ENCODE data around the gene DIS3L2. TPM values are rescaled to one million over a fixed set of nuclear protein-coding genes. Genes with fewer than 3 reads are reported as not detected.

Gene DIS3L2
- total and polyA plus RNA-seq, 10 donors = 9.1 to 59.8 (median 35.4) TPM

- Histone ChIP-seq H3K27me3 (replicated peaks in 1 of 7) (peaks cover 0 to 79% (median 40%) of the 10 kb centered on the region in 7 donors), H3K9me3 (no peaks in the 10 kb centered on the region), H3K36me3 (no peaks in the 10 kb centered on the region), H3K4me1 (peaks cover 20 to 30% (median 27%) of the 10 kb centered on the region in 6 donors), H3K4me3 (no peak overlapping the region), H3K27ac (no peak overlapping the region)
- TF ChIP-seq POLR2AphosphoS5 (IDR thresholded peaks at IDR 0.05) = no peak
- TF ChIP-seq CTCF (IDR thresholded peaks at IDR 0.05 in 8 of 11, conservative IDR thresholded peaks at IDR 0.05 in 3 of 11) = no peak
- no peak for TF ChIP-seq POLR2A (IDR thresholded peaks at IDR 0.05)
- intact Hi-C loops (cut with DNase I; ENCODE audit: low total_unique reads) = no loop called here
- peak; percentile 48 for DNase-seq
- WGBS, 5 donors = 83 to 90% (median 87%) methylated on average over 12 to 15 of the region's 15 CpGs
Observed at GRCh38 chr2:231922311-231923009, 39.1 kb upstream of the DIS3L2 start.

- intact Hi-C loops (cut with DNase I; ENCODE audit: low total_unique reads) = no loop called here
- Histone ChIP-seq H3K4me1 (peaks cover 20 to 32% (median 27%) of the 10 kb centered on the region in 6 donors), H3K9me3 (no peaks in the 10 kb centered on the region), H3K36me3 (no peaks in the 10 kb centered on the region), H3K27ac (no peak overlapping the region), H3K4me3 (no peak overlapping the region), H3K27me3 (replicated peaks in 1 of 7) (peaks cover 0 to 85% (median 44%) of the 10 kb centered on the region in 7 donors)
- TF ChIP-seq POLR2AphosphoS5 (IDR thresholded peaks at IDR 0.05) = no peak
- no peak for TF ChIP-seq CTCF (IDR thresholded peaks at IDR 0.05 in 8 of 11, conservative IDR thresholded peaks at IDR 0.05 in 3 of 11)
- no peak for TF ChIP-seq POLR2A (IDR thresholded peaks at IDR 0.05)
- peak; percentile 47 for DNase-seq
- WGBS, 5 donors = 61 to 91% (median 71%) methylated on average over 3 of the region's 3 CpGs
Observed at GRCh38 chr2:231923010-231923344, 38.5 kb upstream of the DIS3L2 start.

- no peak overlapping the region for H3K27ac ChIP-seq
- WGBS, 5 donors = 76 to 86% (median 78%) methylated on average over 23 to 24 of the region's 24 CpGs
- DNase-seq = peak; percentile 74
- no peaks in the 10 kb centered on the region for H3K9me3 ChIP-seq
- H3K27me3 ChIP-seq (replicated peaks in 1 of 7) = peaks cover 0 to 97% (median 51%) of the 10 kb centered on the region in 7 donors
- intact Hi-C loops (cut with DNase I; ENCODE audit: low total_unique reads) = no loop called here
- no peak for TF ChIP-seq CTCF (IDR thresholded peaks at IDR 0.05 in 8 of 11, conservative IDR thresholded peaks at IDR 0.05 in 3 of 11)
- TF ChIP-seq POLR2A (IDR thresholded peaks at IDR 0.05) = no peak
- TF ChIP-seq POLR2AphosphoS5 (IDR thresholded peaks at IDR 0.05) = no peak
- peak overlapping the region in 1 of 8 donors; percentile 71 for H3K4me3 ChIP-seq
- peaks cover 20 to 32% (median 27%) of the 10 kb centered on the region in 6 donors for H3K4me1 ChIP-seq
- H3K36me3 ChIP-seq = no peaks in the 10 kb centered on the region
Observed at GRCh38 chr2:231923951-231924888, 37.3 kb upstream of the DIS3L2 start.

GRCh38 chr2:231924889-231925275 is 36.6 kb upstream of the DIS3L2 start:
- TF ChIP-seq POLR2AphosphoS5 (IDR thresholded peaks at IDR 0.05) = no peak
- TF ChIP-seq POLR2A (IDR thresholded peaks at IDR 0.05) = no peak
- no peak for TF ChIP-seq CTCF (IDR thresholded peaks at IDR 0.05 in 8 of 11, conservative IDR thresholded peaks at IDR 0.05 in 3 of 11)
- 36 to 44% (median 40%) methylated on average over 8 of the region's 8 CpGs for WGBS, 5 donors
- no peaks in the 10 kb centered on the region for H3K9me3 ChIP-seq
- H3K36me3 ChIP-seq = no peaks in the 10 kb centered on the region
- peak overlapping the region in 5 of 8 donors; percentile 41 to 71 (median 46) for H3K4me3 ChIP-seq
- H3K27me3 ChIP-seq (replicated peaks in 1 of 7) = peaks cover 0 to 97% (median 51%) of the 10 kb centered on the region in 7 donors
- no peak overlapping the region for H3K27ac ChIP-seq
- no peak for DNase-seq
- peaks cover 20 to 32% (median 27%) of the 10 kb centered on the region in 6 donors for H3K4me1 ChIP-seq
- intact Hi-C loops (cut with DNase I; ENCODE audit: low total_unique reads) = loop anchor here (5.0 kb wide), 2 partner anchors 217 to 402 kb away; no protein-coding TSS in a partner anchor
